WERI-Rb-1 (cell line): ENCODE measurements around the gene CHCHD6.

Source experiments
- DNase-seq: peaks from one replicate; pipeline ENCODE4 v3.0.0-alpha.2; 2020
- H3K27ac ChIP-seq: fragments of 250-450 bp; sonication (Bioruptor Pico); 2 replicates; pipeline ENCODE4 v1.5.1; 2020; ENCODE audit warnings: mild to moderate bottlenecking, moderate library complexity
- H3K27me3 ChIP-seq: fragments of 250-450 bp; sonication (Bioruptor Pico); 2 replicates; pipeline ENCODE4 v1.5.1; 2021; ENCODE audit warnings: mild to moderate bottlenecking, low read depth, moderate library complexity; ENCODE audit not compliant: insufficient read depth, severe bottlenecking
- H3K36me3 ChIP-seq: fragments of 250-450 bp; sonication (Bioruptor Pico); 2 replicates; pipeline ENCODE4 v1.5.1; 2020; ENCODE audit warnings: mild to moderate bottlenecking, moderate library complexity
- H3K4me3 ChIP-seq: 2 replicates; pipeline ENCODE4 v1.5.1; 2011; ENCODE audit warnings: low read depth, mild to moderate bottlenecking, control low read depth, low read length
- H3K9me3 ChIP-seq: fragments of 250-450 bp; sonication (Bioruptor Pico); 2 replicates; pipeline ENCODE4 v1.5.1; 2021; ENCODE audit warnings: mild to moderate bottlenecking, moderate library complexity; ENCODE audit not compliant: severe bottlenecking
- TF ChIP-seq, protein P1 (sequence below): IDR thresholded peaks from 2 replicates; pipeline ENCODE4 v1.5.1; 2011; ENCODE audit warnings: low read depth, mild to moderate bottlenecking, control low read depth, inconsistent platforms, low read length

The CHCHD6 gene

DNA sequence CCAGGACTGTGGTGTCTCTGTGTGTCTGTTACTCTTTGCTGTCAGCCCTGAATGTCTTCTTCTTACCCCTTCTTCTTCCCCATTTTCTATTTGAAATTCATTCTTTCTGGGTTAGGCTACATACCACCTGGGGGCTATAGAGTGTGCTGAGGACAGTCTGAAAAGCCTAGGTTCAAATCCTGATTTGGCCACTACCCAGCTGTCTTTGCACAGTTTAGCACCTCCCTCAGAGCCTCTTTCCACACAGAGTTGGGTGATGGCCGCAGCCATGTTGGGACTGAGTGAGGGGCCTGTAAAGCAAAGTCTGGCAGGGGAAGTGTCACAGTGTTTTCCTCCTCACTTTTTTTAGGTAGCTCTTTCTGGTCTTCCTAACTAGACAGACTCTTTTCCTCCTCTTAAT is 113.7 kb downstream of the CHCHD6 start:
- TF ChIP-seq, protein P1, sequence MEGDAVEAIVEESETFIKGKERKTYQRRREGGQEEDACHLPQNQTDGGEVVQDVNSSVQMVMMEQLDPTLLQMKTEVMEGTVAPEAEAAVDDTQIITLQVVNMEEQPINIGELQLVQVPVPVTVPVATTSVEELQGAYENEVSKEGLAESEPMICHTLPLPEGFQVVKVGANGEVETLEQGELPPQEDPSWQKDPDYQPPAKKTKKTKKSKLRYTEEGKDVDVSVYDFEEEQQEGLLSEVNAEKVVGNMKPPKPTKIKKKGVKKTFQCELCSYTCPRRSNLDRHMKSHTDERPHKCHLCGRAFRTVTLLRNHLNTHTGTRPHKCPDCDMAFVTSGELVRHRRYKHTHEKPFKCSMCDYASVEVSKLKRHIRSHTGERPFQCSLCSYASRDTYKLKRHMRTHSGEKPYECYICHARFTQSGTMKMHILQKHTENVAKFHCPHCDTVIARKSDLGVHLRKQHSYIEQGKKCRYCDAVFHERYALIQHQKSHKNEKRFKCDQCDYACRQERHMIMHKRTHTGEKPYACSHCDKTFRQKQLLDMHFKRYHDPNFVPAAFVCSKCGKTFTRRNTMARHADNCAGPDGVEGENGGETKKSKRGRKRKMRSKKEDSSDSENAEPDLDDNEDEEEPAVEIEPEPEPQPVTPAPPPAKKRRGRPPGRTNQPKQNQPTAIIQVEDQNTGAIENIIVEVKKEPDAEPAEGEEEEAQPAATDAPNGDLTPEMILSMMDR, result no peak
- DNase-seq, result no peak
- Histone ChIP-seq H3K36me3 (no peaks in the 10 kb centered on the region), H3K4me3 (no peak overlapping the region), H3K27ac (no peak overlapping the region), H3K9me3 (no peaks in the 10 kb centered on the region), H3K27me3 (no peaks in the 10 kb centered on the region)

DNA sequence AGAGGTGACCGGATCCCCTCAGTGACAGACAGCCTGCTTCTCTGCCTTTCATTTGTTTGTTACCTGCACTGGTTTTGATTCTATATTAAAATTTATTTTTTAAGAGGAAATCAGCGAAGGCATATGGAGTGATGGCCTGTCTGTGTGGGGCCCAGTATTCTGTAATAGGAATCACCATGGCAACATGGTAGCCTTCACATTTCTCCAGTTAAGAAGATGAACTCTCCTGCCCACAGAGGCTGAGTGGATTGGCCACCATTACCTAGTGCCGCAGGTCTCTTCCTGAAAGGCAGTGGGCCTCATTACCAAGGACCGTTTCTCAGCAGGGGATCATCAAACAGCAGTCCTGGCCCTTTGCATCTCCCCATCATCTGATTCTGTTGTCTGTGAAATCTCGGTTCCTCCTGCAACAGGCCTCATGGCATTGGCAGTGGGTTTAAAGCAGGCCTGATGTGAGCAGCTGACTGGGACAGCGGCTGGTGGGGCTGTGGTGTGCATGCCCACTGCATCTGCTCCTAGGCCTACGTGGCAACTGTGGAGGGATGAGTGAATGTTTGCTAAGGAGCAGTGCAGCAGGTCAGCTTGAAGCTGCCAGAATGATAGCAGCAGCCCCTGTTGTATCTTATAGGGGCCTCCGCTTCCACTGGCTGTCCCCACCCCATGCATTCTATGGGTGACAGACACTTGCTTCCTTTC is 114.5 kb downstream of the CHCHD6 start:
- Histone ChIP-seq H3K9me3 (no peaks in the 10 kb centered on the region), H3K27me3 (no peaks in the 10 kb centered on the region), H3K36me3 (no peaks in the 10 kb centered on the region), H3K27ac (no peak overlapping the region), H3K4me3 (no peak overlapping the region)
- TF ChIP-seq, protein P1, result no peak
- DNase-seq, result no peak

DNA sequence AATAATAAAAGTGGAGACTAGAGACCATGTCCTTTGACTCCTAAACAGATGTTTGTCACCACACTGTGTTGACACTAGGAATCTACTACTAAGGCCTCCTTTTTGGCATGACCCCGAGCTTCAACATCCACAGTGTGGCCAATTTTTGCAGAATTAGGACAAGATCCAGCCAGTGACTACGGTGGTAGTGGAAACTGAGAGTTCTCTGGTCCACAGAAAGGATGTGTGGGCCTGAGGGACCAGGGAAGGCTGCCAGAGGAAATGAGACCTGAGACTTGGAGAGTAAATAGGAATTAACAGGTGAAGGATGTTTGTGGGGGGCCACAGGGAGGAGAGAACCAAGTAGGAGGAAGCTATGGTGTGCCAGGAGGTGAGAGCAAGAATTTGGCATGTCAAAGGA is 122.7 kb downstream of the CHCHD6 start:
- no peak overlapping the region for H3K27ac ChIP-seq
- no peak overlapping the region for H3K4me3 ChIP-seq
- H3K27me3 ChIP-seq, result no peaks in the 10 kb centered on the region
- DNase-seq, result no peak
- no peaks in the 10 kb centered on the region for H3K36me3 ChIP-seq
- H3K9me3 ChIP-seq, result no peaks in the 10 kb centered on the region
- TF ChIP-seq, protein P1, result no peak

DNA sequence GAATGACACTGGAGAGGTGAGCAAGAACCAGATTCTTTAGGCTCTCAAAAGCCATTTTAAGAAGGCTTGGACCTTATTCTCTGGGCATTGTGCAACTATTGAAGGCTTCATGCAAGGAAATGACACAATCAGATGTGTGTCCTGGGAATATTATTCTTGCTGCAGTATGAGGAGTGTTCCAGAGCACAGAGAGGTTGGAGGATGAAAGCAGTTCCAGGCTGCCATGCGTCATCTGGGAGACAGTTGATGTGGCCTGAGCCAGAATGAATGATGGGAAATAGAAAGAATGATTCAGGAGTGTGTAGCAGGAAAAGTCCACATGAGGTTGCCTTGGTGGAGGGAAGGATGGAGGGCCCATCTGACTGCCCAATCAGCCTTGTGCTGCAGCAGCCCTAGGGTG is 123.1 kb downstream of the CHCHD6 start:
- TF ChIP-seq, protein P1, result no peak

DNA sequence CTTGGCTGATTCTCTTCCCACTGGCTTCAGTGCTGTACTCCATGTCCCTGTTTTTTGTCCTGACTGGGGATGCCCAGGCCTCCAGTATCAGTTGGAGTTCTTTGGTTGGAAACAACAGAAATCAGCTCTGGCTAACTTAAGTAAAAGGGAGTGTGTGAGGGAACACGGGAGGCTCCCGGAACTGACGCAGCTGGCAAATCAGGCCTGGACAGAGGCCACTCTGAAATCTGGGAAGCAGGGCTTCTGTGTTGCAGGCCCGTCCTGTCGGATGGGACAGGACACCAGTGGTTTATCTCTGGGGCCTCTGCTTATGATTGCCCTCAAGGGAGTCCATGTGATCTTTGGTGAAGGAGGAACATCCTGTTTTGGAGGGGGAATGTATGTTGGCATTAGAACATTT is 124.3 kb downstream of the CHCHD6 start:
- H3K4me3 ChIP-seq, result no peak overlapping the region
- H3K36me3 ChIP-seq, result no peaks in the 10 kb centered on the region
- TF ChIP-seq, protein P1, result no peak
- no peak for DNase-seq
- no peaks in the 10 kb centered on the region for H3K27me3 ChIP-seq
- H3K9me3 ChIP-seq, result no peaks in the 10 kb centered on the region
- H3K27ac ChIP-seq, result no peak overlapping the region

More for the DNA sequence above, 123.1 kb downstream of the CHCHD6 start:
- no peak overlapping the region for H3K4me3 ChIP-seq
- no peaks in the 10 kb centered on the region for H3K27me3 ChIP-seq
- H3K27ac ChIP-seq, result no peak overlapping the region
- no peaks in the 10 kb centered on the region for H3K9me3 ChIP-seq
- no peaks in the 10 kb centered on the region for H3K36me3 ChIP-seq
- no peak for DNase-seq

DNA sequence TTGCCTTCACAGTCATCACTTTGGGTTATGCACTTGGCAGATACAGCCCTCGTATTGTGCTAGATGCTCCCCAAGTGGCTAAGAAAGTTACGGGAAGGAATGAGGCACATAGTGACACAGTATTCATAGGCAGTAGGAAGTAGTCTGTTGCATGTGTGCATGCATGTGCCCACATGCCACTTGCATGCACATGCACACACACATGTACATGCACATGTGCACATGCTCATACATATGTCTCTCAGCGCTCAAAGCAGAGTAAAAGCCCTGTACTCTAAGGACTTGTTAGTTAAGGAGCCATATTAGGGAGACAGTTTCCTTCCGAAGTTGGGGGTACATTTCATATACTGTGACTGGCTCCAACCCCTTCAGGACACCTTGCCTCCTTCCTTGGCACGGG is 128.9 kb downstream of the CHCHD6 start:
- TF ChIP-seq, protein P1, result no peak
- H3K36me3 ChIP-seq, result no peaks in the 10 kb centered on the region
- DNase-seq, result no peak
- no peaks in the 10 kb centered on the region for H3K9me3 ChIP-seq
- H3K27ac ChIP-seq, result no peak overlapping the region
- H3K4me3 ChIP-seq, result no peak overlapping the region
- H3K27me3 ChIP-seq, result no peaks in the 10 kb centered on the region
